Neural progenitor cell (in vitro differentiated cells): ENCODE data around the gene NTRK1. TPM values are rescaled to one million over a fixed set of nuclear protein-coding genes. Genes with fewer than 3 reads are reported as not detected.
A peak's percentile ranks its signal among the peaks of the same experiment; 100 is the strongest.

Experiments
- DNase-seq: peaks from one replicate; pipeline ENCODE4 v3.0.0-alpha.2; 2016; ENCODE audit warnings: low spot score
- H2AFZ ChIP-seq: fragments of 200-600 bp; sonication (generic); replicated peaks from 2 replicates; pipeline ENCODE4 v1.6.1; 2016; ENCODE audit warnings: antibody characterized with exemption
- H3F3A ChIP-seq: fragments of 200-600 bp; sonication (generic); 2 replicates; pipeline ENCODE4 v1.6.1; 2016; ENCODE audit warnings: antibody characterized with exemption, low read depth
- H3K27ac ChIP-seq: fragments of 200-600 bp; sonication (generic); 2 replicates; pipeline ENCODE4 v1.5.1; 2016; ENCODE audit warnings: mild to moderate bottlenecking
- H3K27me3 ChIP-seq: fragments of 200-600 bp; sonication (generic); 2 replicates; pipeline ENCODE4 v1.6.1; 2016; ENCODE audit warnings: mild to moderate bottlenecking, moderate library complexity
- H3K36me3 ChIP-seq: fragments of 200-600 bp; sonication (generic); 2 replicates; pipeline ENCODE4 v1.5.1; 2016
- H3K4me1 ChIP-seq: fragments of 200-600 bp; sonication (generic); 2 replicates; pipeline ENCODE4 v1.6.1; 2016; ENCODE audit warnings: mixed run types
- H3K4me2 ChIP-seq: fragments of 200-600 bp; sonication (generic); 2 replicates; pipeline ENCODE4 v1.6.1; 2016
- H3K4me3 ChIP-seq: fragments of 200-600 bp; sonication (generic); 2 replicates; pipeline ENCODE4 v1.5.1; 2016
- H3K79me2 ChIP-seq: fragments of 200-600 bp; sonication (generic); 2 replicates; pipeline ENCODE4 v1.6.1; 2016; ENCODE audit warnings: low read depth
- H3K9ac ChIP-seq: fragments of 200-600 bp; sonication (generic); 2 replicates; pipeline ENCODE4 v1.6.1; 2016
- H3K9me3 ChIP-seq: fragments of 200-600 bp; sonication (generic); 2 replicates; pipeline ENCODE4 v1.5.1; 2016; ENCODE audit warnings: low read depth
- H4K20me1 ChIP-seq: fragments of 200-600 bp; sonication (generic); 2 replicates; pipeline ENCODE4 v1.6.1; 2016; ENCODE audit warnings: low read depth
- H3K27ac Mint-ChIP-seq: 3 replicates; pipeline ENCODE4 v1.8.0; 2021; ENCODE audit warnings: mixed read lengths
- H3K27me3 Mint-ChIP-seq: 2 replicates; pipeline ENCODE4 v1.8.0; 2022; ENCODE audit warnings: low read depth, mild to moderate bottlenecking, inconsistent platforms, moderate library complexity, mixed read lengths; ENCODE audit not compliant: insufficient read depth
- H3K36me3 Mint-ChIP-seq: 3 replicates; pipeline ENCODE4 v1.8.0; 2021; ENCODE audit warnings: mixed read lengths
- H3K4me1 Mint-ChIP-seq: 3 replicates; pipeline ENCODE4 v1.8.0; 2021; ENCODE audit warnings: mixed read lengths
- H3K4me3 Mint-ChIP-seq: 3 replicates; pipeline ENCODE4 v1.8.0; 2021; ENCODE audit warnings: mild to moderate bottlenecking, moderate library complexity, mixed read lengths
- H3K9me3 Mint-ChIP-seq: 3 replicates; pipeline ENCODE4 v1.8.0; 2020; ENCODE audit warnings: mixed read lengths
- CTCF ChIP-seq: fragments of 200-600 bp; sonication (generic); IDR thresholded peaks from 2 replicates; pipeline ENCODE4 v1.5.1; 2017; ENCODE audit warnings: antibody characterized with exemption, mild to moderate bottlenecking
- EZH2 ChIP-seq: fragments of 200-600 bp; sonication (generic); IDR thresholded peaks from 2 replicates; pipeline ENCODE4 v1.6.1; 2017; ENCODE audit warnings: antibody characterized with exemption, mild to moderate bottlenecking, moderate library complexity
- EZH2phosphoT487 ChIP-seq: fragments of 200-600 bp; sonication (generic); IDR thresholded peaks from 2 replicates; pipeline ENCODE4 v1.6.1; 2017; ENCODE audit warnings: antibody characterized with exemption
- total RNA-seq: library from RNA; depleted of rRNA; stranded (reverse); fragments of >200 nt; gene quantifications from 2 replicates; pipeline ENCODE4 v1.2.3, GENCODE V29; 2015; ENCODE audit warnings: low replicate concordance

NTRK1 gene
- total RNA-seq, 1 donor from 2014 or later: not detected

GRCh38 chr1:156927215-156928042 lies 66.8 kb downstream of the NTRK1 start:
- no peak overlapping the region for H3K27ac Mint-ChIP-seq
- peak; percentile 94 for DNase-seq
- Histone ChIP-seq H3K9me3 (no peaks in the 10 kb centered on the region), H3K79me2 (no peaks in the 10 kb centered on the region), H3K4me1 (peaks cover 13% of the 10 kb centered on the region), H2AFZ (peak overlapping the region; percentile 88), H3K27me3 (peaks cover 96% of the 10 kb centered on the region), H3K36me3 (no peaks in the 10 kb centered on the region), H4K20me1 (peaks cover 18% of the 10 kb centered on the region), H3K9ac (no peak overlapping the region), H3K4me3 (peak overlapping the region; percentile 51), H3K27ac (no peak overlapping the region), H3K4me2 (peak overlapping the region; percentile 84), H3F3A (no peaks in the 10 kb centered on the region)
- TF ChIP-seq EZH2phosphoT487: peak; percentile 91
- TF ChIP-seq CTCF: peak; percentile 75
- peak; percentile 96 for TF ChIP-seq EZH2
- H3K9me3 Mint-ChIP-seq: peaks cover 5% of the 10 kb centered on the region
- H3K4me1 Mint-ChIP-seq: peaks cover 16% of the 10 kb centered on the region
- no peaks in the 10 kb centered on the region for H3K36me3 Mint-ChIP-seq
- peaks cover 73% of the 10 kb centered on the region for H3K27me3 Mint-ChIP-seq
- H3K4me3 Mint-ChIP-seq: peak overlapping the region; percentile 68

GRCh38 chr1:156928043-156928602 lies 67.5 kb downstream of the NTRK1 start:
- peaks cover 18% of the 10 kb centered on the region for H3K4me1 ChIP-seq
- no peak overlapping the region for H3K27ac ChIP-seq
- H3K9me3 Mint-ChIP-seq: peaks cover 5% of the 10 kb centered on the region
- H3K4me3 Mint-ChIP-seq: peak overlapping the region; percentile 78
- H3K4me1 Mint-ChIP-seq: peaks cover 21% of the 10 kb centered on the region
- H3K27me3 ChIP-seq: peaks cover 89% of the 10 kb centered on the region
- no peaks in the 10 kb centered on the region for H3K9me3 ChIP-seq
- H3F3A ChIP-seq: no peaks in the 10 kb centered on the region
- H3K79me2 ChIP-seq: no peaks in the 10 kb centered on the region
- no peak for DNase-seq
- H3K4me2 ChIP-seq: peak overlapping the region; percentile 84
- H3K9ac ChIP-seq: no peak overlapping the region
- H3K27me3 Mint-ChIP-seq: peaks cover 67% of the 10 kb centered on the region
- H3K4me3 ChIP-seq: peak overlapping the region; percentile 51
- no peaks in the 10 kb centered on the region for H3K36me3 ChIP-seq
- peaks cover 21% of the 10 kb centered on the region for H4K20me1 ChIP-seq
- TF ChIP-seq CTCF: no peak
- H3K36me3 Mint-ChIP-seq: no peaks in the 10 kb centered on the region
- H2AFZ ChIP-seq: no peak overlapping the region
- no peak overlapping the region for H3K27ac Mint-ChIP-seq

GRCh38 chr1:156929596-156930238 lies 69.1 kb downstream of the NTRK1 start:
- Mint-ChIP-seq H3K4me1 (peaks cover 19% of the 10 kb centered on the region), H3K9me3 (peaks cover 5% of the 10 kb centered on the region), H3K27me3 (peaks cover 56% of the 10 kb centered on the region), H3K27ac (no peak overlapping the region), H3K36me3 (peaks cover 3% of the 10 kb centered on the region), H3K4me3 (no peak overlapping the region)
- no peak overlapping the region for H2AFZ ChIP-seq
- peaks cover 73% of the 10 kb centered on the region for H3K27me3 ChIP-seq
- H3K4me2 ChIP-seq: no peak overlapping the region
- H3K36me3 ChIP-seq: no peaks in the 10 kb centered on the region
- no peak overlapping the region for H3K27ac ChIP-seq
- H3K9me3 ChIP-seq: no peaks in the 10 kb centered on the region
- no peak overlapping the region for H3K4me3 ChIP-seq
- H3K4me1 ChIP-seq: peaks cover 15% of the 10 kb centered on the region
- no peak for DNase-seq
- no peaks in the 10 kb centered on the region for H3K79me2 ChIP-seq
- TF ChIP-seq CTCF: no peak
- peaks cover 22% of the 10 kb centered on the region for H4K20me1 ChIP-seq
- no peaks in the 10 kb centered on the region for H3F3A ChIP-seq
- no peak overlapping the region for H3K9ac ChIP-seq
